GM18868 (cell line): Measurements from ENCODE around the gene PAPLN.

Source experiments
- ATAC-seq: cut with Tn5 transposase; IDR thresholded peaks from one replicate; pipeline ENCODE4 v1.9.1; 2021; ENCODE audit warnings: mild to moderate bottlenecking, moderate library complexity; ENCODE audit not compliant: unreplicated experiment

Gene PAPLN

DNA sequence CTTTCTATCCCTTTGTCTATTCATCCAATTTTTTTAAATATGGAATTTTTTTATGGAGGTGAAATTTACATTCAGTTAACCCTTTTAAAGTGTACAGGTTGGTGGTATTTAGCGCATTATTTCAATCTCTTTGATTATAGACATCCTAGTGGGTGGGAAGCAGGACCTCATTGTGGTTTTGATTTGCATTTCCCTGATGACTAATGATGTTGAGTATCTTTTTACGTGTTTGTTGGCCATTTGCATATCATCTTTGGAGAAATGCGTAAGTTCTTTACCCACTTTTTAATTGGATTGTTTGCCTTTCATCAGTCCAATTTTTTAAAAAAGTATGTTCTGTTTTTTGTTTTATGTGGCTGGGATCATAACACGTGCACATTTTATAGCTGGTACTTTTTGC, 20.8 kb downstream of the PAPLN start:
- no peak for ATAC-seq

- no peak for ATAC-seq
Measured at GRCh38 chr14:73258845-73259611, 21.7 kb downstream of the PAPLN start.

GRCh38 chr14:73259837-73260236, 22.5 kb downstream of the PAPLN start:
- no peak for ATAC-seq

- no peak for ATAC-seq
Measured at GRCh38 chr14:73260574-73260973, 23.3 kb downstream of the PAPLN start.

DNA sequence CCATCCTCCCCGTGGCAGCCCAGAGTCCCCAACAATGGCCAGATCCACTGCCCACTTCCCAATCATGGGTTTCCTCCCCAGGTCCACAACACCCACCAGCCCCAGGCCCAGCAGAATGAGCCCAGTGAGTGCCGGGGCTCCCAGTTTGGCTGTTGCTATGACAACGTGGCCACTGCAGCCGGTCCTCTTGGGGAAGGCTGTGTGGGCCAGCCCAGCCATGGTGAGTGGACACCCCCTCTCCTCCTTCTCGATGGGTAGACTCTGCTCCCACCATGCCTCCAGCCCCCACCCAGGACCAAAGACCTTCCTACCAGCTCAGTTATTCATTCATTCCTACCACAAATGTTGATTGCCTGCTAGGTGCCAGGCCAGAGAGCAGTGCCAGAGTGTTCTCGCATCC, 23.8 kb downstream of the PAPLN start:
- ATAC-seq: no peak

DNA sequence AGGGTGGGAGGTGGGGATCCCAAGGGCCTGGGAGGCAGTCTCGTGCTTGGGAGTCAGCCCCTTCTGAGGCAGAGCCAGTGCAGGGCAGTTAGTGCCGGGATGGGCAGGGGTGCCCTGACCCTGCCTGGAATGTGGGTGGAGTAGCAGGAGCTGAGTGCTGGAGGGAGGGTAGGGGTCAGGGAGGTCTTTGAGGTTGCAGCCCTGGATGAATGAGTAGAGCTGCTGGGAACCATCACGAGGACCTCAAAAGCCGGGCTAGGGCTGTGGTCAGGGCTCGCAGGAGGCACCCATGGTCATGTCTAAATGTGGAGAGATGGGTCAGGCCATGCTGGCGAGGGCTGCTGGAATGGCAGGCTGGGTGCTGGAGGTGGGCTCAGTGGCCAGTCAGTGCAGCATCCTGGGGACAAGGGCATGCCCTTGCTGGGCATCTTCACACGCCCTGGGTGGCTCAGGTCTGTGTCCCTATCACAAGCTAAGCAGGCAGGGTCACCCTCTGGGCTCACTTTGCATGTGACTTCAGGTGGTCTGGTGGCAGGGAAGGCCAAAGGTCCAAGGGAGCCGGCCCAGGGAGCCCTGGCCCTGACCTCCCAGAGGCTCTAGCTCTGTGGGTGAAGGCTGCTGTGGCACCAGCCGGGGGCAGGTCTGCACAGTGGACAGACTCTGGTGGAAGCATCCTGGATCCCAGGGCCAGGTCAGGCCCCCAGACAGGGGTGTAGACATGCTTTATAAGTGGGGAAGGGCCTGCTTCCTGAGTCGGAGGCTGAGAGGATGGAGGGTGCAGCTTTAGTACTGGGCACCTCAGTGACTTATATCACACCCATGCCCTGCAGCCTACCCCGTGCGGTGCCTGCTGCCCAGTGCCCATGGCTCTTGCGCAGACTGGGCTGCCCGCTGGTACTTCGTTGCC, 24.5 kb downstream of the PAPLN start:
- no peak for ATAC-seq

DNA sequence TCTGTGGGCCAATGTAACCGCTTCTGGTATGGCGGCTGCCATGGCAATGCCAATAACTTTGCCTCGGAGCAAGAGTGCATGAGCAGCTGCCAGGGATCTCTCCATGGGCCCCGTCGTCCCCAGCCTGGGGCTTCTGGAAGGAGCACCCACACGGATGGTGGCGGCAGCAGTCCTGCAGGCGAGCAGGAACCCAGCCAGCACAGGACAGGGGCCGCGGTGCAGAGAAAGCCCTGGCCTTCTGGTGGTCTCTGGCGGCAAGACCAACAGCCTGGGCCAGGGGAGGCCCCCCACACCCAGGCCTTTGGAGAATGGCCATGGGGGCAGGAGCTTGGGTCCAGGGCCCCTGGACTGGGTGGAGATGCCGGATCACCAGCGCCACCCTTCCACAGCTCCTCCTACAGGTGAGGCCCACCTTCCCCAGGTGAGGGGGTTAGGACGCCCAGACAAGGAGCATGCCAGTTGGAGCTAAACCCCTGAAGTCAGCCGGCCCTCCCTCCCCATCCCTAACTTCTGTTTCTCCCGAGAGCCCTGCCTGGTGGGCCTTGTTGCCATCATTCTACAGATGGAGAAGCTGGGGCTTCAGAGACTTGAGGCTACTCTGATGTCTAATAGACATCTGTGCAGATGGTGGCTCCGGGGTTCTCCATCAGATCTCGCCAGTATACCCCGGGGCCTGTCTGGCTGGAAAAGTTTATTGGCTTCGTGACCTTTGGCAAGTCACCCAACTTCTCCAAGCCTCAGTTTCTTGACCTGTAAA, 25.3 kb downstream of the PAPLN start:
- no peak for ATAC-seq

GRCh38 chr14:73263606-73264005, 26.3 kb downstream of the PAPLN start:
- ATAC-seq: no peak

DNA sequence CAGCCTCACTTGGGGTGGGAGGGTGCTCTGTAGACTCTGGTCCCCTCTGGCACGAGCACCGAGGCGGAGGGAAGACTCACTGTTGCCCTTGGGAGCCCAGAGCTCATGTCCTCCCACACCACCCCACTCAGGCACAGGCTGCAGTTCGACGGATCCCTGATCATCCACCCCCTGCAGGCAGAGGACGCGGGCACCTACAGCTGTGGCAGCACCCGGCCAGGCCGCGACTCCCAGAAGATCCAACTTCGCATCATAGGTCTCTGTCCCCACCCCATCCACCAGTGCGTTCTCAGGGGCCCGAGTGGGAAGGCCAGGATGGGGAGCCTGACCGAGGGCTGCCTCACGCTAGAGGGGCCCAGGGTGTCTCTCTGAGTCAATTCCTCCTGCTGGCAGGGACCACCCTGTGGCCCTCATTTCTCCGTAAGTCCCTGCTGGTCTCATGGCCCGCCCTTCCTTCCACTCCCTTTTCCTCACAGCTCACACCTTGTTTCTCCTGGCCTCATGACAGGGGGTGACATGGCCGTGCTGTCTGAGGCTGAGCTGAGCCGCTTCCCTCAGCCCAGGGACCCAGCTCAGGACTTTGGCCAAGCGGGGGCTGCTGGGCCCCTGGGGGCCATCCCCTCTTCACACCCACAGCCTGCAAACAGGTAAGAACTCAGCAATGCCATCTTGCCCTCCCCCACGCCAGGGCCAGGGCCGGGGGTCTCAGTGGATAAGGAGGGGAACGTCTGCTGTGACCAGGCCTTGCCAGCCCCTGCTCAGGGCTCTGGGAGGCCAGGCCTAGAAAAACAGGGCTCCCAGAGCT, 27.0 kb downstream of the PAPLN start:
- no peak for ATAC-seq

GRCh38 chr14:73264885-73265720, 27.8 kb downstream of the PAPLN start:
- ATAC-seq: no peak

- ATAC-seq: no peak
Measured at GRCh38 chr14:73265721-73266046, 28.4 kb downstream of the PAPLN start.

DNA sequence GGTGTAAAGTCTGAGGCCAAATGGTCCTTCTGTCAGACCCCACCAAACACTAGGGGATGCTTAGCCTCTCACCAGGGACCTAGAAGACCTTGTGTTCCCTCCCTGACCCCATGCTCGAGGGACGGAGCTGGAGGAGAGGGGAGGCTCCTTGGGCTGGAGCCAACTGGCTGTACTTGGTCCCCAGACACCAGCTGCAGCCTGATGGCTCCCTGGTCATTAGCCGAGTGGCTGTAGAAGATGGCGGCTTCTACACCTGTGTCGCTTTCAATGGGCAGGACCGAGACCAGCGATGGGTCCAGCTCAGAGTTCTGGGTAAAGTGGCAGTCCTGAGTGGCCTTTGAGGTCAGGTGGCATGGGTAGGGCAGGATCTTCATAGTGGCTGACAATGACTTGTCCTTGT, 29.0 kb downstream of the PAPLN start:
- ATAC-seq: no peak

GRCh38 chr14:73267474-73267873, 30.2 kb downstream of the PAPLN start:
- ATAC-seq: no peak

- ATAC-seq: peak; percentile 72
Measured at GRCh38 chr14:73269729-73270531, 32.6 kb downstream of the PAPLN start.

- ATAC-seq: no peak
Measured at GRCh38 chr14:73272393-73272792, 35.1 kb downstream of the PAPLN start.

GRCh38 chr14:73273799-73274198, 36.5 kb downstream of the PAPLN start:
- no peak for ATAC-seq

DNA sequence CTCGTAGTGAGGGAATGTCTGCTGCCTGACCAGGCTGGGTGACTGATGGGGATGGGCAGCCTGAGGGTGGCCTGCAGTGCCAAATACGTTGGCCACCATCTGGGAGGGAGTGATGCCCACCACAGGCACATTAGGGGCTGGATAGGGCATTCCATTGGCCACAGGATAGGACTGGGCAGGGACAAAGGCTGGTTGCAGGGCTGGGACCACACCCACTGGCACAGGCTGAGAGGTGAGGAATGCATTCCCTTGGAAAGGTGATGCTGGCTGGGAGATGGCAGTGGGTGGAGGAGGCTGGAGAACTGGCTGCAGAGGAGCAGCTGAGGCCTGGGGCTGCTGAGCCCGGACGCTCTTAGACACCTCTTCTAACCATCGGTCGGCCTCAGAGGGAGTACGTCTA, 39.5 kb downstream of the PAPLN start:
- ATAC-seq: no peak

- ATAC-seq: no peak
Measured at GRCh38 chr14:73277376-73277775, 40.1 kb downstream of the PAPLN start.

DNA sequence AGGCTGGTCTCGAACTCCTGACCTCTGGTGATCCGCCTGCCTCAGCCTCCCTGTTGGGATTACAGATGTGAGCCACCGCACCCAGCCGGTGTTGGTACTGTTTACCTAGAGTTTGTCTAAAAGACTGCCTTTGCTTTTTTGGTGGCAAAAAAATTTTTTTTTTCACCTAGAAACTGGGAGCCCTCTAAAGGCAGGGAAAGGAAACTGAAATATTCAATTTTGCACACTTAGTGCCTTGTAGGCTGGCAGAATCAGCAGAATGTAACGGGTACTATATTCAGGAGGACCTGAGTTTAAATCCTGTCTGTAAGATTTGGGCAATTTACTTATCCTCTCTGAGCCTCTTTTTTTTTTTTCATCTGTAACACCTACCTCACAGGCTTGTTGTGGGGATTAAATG, 43.6 kb downstream of the PAPLN start:
- ATAC-seq: no peak
